8988T (cell line): Measurements from ENCODE around the gene WDR45B.
"Not testable (repeated sequence)": the region's sequence is repeated elsewhere in the genome, so short reads cannot be mapped to it uniquely, and the experiment has no call there.

Experiments
- DNase-seq: peaks from one replicate; pipeline ENCODE4 v3.0.0; 2011

The WDR45B gene

GRCh38 chr17:82577300-82577699 is 70.9 kb downstream of the WDR45B start:
- DNase-seq, result no peak

GRCh38 chr17:82575581-82576221 is 72.5 kb downstream of the WDR45B start:
- not testable (repeated sequence) for DNase-seq

DNA sequence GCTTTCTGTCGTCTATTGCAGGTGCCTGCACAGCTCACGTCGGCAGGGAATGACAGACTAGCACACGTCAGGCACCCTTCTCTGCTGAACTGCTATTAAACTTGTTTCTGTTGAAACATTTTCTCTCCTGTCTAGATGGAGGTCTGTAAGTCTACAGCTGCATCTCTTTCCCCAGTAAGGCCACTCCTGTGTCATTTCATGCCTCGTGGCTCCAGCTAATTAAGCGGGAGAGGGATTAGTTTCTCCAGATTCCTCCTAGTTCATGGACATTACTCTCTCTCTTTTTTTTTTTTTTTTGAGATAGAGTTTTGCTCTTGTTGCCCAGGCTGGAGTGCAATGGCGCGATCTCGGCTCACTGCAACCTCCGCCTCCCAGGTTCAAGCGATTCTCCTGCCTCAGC is 74.2 kb downstream of the WDR45B start:
- no peak for DNase-seq

DNA sequence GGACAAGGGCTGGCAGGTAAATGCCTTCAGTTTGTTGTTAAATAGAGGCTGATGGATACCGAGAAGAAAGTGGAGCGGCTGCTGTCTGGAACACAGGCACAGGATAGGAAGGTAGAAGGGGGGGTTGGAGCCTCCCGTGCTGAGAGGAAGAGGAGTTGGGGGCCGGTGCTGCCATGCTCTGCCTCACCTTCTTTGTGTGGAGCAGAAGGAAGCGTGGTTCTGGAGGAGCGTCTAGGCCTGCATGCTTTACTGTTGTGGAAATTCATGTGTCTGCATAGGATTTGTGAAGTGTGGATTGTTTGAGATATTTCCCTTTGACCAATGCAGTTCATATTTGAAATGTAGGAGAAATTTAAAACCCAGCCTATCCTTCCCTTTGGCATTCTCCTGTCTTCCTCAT is 76.4 kb downstream of the WDR45B start:
- DNase-seq, result no peak

DNA sequence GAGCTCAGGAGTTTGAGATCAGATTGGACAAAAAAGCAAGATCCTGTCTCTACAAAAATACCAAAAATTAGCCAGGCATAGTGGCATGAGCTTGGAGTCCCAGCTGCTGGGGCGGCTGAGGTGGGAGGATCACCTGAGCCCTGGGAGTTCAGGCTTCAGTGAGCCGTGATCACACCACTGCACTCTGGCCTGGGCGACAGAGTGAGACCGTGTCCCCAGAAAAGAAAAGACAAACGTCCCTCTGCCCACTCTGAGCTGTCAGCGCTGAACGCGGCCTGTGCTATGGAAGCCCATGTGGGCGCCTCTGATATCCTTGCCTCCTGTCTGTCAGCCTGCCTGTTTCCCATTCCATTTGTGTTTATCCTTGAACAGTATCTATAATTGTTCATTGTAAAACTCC is 78.0 kb downstream of the WDR45B start:
- no peak for DNase-seq

DNA sequence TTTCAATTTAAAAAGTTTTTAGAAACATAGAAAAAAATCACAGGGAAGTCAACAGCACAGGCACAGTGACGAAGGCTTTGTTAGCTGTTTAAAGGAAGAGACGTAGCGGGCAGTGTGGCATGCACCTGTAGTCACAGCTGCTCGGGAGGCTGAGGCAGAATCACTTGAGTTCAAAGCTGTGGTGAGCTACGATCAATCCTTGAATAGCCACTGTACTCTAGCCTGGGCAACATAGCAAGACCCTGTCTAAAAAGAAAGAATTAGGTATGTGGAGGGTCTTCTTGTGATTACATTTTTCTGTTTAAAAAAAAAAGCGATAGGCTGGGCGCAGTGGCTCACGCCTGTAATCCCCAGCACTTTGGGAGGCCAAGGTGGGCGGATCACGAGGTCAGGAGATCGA is 78.6 kb downstream of the WDR45B start:
- no peak for DNase-seq

- DNase-seq, result no peak
These were observed 79.2 kb downstream of the WDR45B start for GRCh38 chr17:82568997-82569393.

GRCh38 chr17:82567286-82567685 is 81.0 kb downstream of the WDR45B start:
- no peak for DNase-seq

GRCh38 chr17:82566129-82566960 is 81.9 kb downstream of the WDR45B start:
- DNase-seq, result no peak

- no peak for DNase-seq
These were observed 82.7 kb downstream of the WDR45B start for GRCh38 chr17:82565551-82565950.
